HL-60 (cell line): ENCODE measurements around the gene C1QTNF7.

Experiments used
- DNase-seq, 2 experiments: peaks; one replicate each; pipeline ENCODE4 v3.0.0-alpha.2; 2010 to 2020; ENCODE audit warnings: low read depth in 1 of 2, low spot score in 1 of 2
- H3K27ac ChIP-seq: fragments of 250-450 bp; sonication (Bioruptor Pico); replicated peaks from 2 replicates; pipeline ENCODE4 v1.5.1; 2020; ENCODE audit warnings: mild to moderate bottlenecking, moderate library complexity
- H3K27me3 ChIP-seq: fragments of 250-450 bp; sonication (Bioruptor Pico); 2 replicates; pipeline ENCODE4 v1.5.1; 2021; ENCODE audit warnings: mild to moderate bottlenecking, moderate library complexity; ENCODE audit not compliant: insufficient read depth, poor library complexity, severe bottlenecking
- H3K4me3 ChIP-seq: replicated peaks from 2 replicates; pipeline ENCODE4 v1.5.1; 2011; ENCODE audit warnings: mild to moderate bottlenecking, control low read depth, low read length; ENCODE audit not compliant: insufficient read depth
- CTCF ChIP-seq: IDR thresholded peaks from one replicate; pipeline ENCODE4 v1.5.1; 2011; ENCODE audit warnings: low read length, control low read depth, inconsistent platforms; ENCODE audit not compliant: insufficient read depth
- GABPA ChIP-seq: IDR thresholded peaks from 2 replicates; pipeline ENCODE4 v1.6.1; 2012; ENCODE audit warnings: low read depth
- POLR2AphosphoS5 ChIP-seq: IDR thresholded peaks from 2 replicates; pipeline ENCODE4 v1.6.1; 2012; ENCODE audit warnings: low read depth
- REST ChIP-seq: IDR thresholded peaks from 2 replicates; pipeline ENCODE4 v1.6.1; 2012; ENCODE audit warnings: low read depth; ENCODE audit not compliant: insufficient replicate concordance
- SPI1 ChIP-seq: IDR thresholded peaks from 2 replicates; pipeline ENCODE4 v1.6.1; 2012; ENCODE audit warnings: low read depth, mild to moderate bottlenecking, borderline replicate concordance

The C1QTNF7 gene

GRCh38 chr4:15398732-15399131 is 29.1 kb upstream of the C1QTNF7 start:
- no peak for TF ChIP-seq GABPA
- no peak for TF ChIP-seq SPI1
- TF ChIP-seq POLR2AphosphoS5 = no peak
- TF ChIP-seq REST = no peak
- no peak for TF ChIP-seq CTCF
- no peak for DNase-seq
- H3K4me3 ChIP-seq = no peak overlapping the region
- no peak overlapping the region for H3K27ac ChIP-seq
- no peaks in the 10 kb centered on the region for H3K27me3 ChIP-seq

- TF ChIP-seq POLR2AphosphoS5 (no peak), REST (no peak), SPI1 (no peak)
- H3K27ac ChIP-seq = peak overlapping the region; percentile 65
- no peak for DNase-seq
- H3K27me3 ChIP-seq = no peaks in the 10 kb centered on the region
- no peak overlapping the region for H3K4me3 ChIP-seq
Measured at GRCh38 chr4:15400226-15400625, 27.6 kb upstream of the C1QTNF7 start.

GRCh38 chr4:15400981-15401671 is 26.7 kb upstream of the C1QTNF7 start:
- peak overlapping the region; percentile 65 for H3K27ac ChIP-seq
- no peaks in the 10 kb centered on the region for H3K27me3 ChIP-seq
- no peak overlapping the region for H3K4me3 ChIP-seq
- peak; percentile 77 to 87 for DNase-seq
- TF ChIP-seq CTCF (no peak), POLR2AphosphoS5 (peak; percentile 65), REST (peak; percentile 31), GABPA (peak; percentile 83), SPI1 (peak; percentile 48; the same call in 1 of the 2 replicates)
